NCI-H2227 (cell line): ENCODE results near the gene DAPK3.

Experiments
- DNase-seq: peaks from one replicate; lab custom pipeline; 2025; ENCODE audit not compliant: unreplicated experiment; lab: John Stamatoyannopoulos, UW

Gene DAPK3

DNA sequence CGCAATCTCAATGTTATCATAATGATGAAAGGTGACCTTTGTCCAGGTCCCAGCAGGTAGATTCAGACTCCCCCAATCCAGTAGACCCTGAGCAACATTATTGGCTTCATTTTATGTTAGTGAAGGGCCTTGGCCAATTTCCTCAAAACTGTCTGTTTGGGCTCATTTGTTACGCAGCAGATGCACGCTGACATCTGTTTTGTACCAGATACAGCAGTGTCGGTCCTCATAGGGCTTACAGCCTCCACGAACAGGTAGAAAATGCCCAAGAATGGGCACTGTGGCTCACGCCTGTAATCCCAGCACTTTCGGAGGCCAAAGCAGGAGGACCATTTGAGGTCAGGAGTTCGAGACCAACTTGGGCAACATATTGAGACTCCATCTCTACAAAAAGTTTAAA, 51.1 kb downstream of the DAPK3 start:
- no peak for DNase-seq

DNA sequence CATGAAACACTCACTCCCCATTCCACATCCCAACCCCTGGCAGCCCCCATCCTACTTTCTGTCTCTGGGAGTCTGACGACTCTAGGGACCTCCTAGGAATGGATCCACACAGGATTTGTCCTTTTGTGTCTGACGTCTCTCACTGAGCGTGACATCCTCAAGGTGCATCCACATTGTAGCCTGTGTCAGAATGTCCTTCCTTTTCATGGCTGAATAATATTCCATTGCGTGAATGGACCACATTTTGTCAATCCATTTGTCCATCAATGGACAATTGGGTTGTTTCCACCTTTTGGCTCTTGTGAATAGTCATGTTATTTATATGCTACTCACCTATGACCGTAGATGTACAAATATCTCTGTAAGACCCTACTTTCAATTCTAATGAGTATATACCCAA, 54.9 kb downstream of the DAPK3 start:
- no peak for DNase-seq

DNA sequence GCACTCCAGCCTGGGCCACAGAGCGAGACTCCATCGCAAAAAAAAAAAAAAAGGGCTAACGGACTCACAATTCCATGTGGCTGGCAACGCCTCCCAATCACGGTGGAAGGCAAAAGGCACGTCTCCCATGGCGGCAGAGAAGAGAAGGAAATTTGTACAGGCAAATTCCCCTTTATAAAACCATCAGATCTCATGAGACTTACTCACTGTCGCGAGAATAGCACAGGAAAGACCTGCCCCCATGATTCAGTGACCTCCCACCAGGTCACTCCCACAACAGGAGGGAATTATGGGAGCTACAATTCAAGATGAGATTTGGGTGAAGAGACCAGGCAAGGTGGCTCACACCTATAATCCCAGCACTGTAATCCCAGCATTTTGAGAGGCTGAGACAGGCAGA, 56.7 kb downstream of the DAPK3 start:
- no peak for DNase-seq

DNA sequence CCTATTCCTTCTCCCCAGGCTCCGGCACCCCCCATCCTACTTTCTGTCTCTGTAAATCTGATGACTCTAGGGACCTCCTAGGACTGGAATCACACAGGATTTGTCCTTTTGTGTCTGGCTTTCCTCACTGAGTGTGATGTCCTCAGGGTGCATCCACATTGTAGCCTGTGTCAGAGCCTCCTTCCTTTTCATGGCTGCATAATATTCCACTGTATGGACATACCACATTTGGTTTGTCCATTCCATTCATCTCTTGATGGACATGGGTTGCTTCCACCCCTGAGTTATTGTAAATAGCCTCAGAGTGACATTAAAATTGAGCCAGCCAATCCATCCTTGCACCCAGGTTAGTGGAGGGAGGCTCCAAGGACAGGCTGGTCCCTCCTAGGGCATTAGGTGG, 60.8 kb downstream of the DAPK3 start:
- no peak for DNase-seq
